CD4-positive, alpha-beta T cell (primary cell): ENCODE data around the gene MED12L. TPM values are rescaled to one million over a fixed set of nuclear protein-coding genes. Genes with fewer than 3 reads are reported as not detected.

Source experiments
- ATAC-seq: fragments of 200-7000 bp; cut with Tn5 transposase; one replicate; pipeline ENCODE4 v1.10.0; 2022; ENCODE audit warnings: mild to moderate bottlenecking; ENCODE audit not compliant: poor library complexity
- CTCF ChIA-PET: fragments of 350-600 bp; sonication (Branson Sonifier 250); formaldehyde crosslinking; loops from one replicate; lab custom pipeline; 2021; ENCODE audit warnings: antibody characterized with exemption, inconsistent platforms; lab: Charles Lee
- POLR2A ChIA-PET: fragments of 350-600 bp; sonication (Branson Sonifier 250); formaldehyde crosslinking; loops from one replicate; lab custom pipeline; 2021; ENCODE audit warnings: antibody characterized with exemption, inconsistent platforms; lab: Charles Lee
- DNase-seq, 14 experiments: peaks; one replicate each; pipeline ENCODE4 v3.0.0-alpha.2; 2013 to 2020; ENCODE audit warnings: mixed read lengths in 2 of 14
- H3K27ac ChIP-seq, 2 donors: one replicate each; pipeline versions ENCODE4 v1.5.1 to v1.7.0; 2013; ENCODE audit warnings: low read length in 2 of 2, low read depth in 1 of 2, mild to moderate bottlenecking in 1 of 2
- H3K27me3 ChIP-seq, 2 experiments: 1 replicate in 1 of 2; 2 replicates in 1 of 2; pipeline versions ENCODE4 v1.6.1 to v1.7.0; 2013; ENCODE audit warnings: low read length in 2 of 2, control low read depth in 1 of 2, mild to moderate bottlenecking in 1 of 2, moderate library complexity in 1 of 2; ENCODE audit not compliant: insufficient read depth in 2 of 2, control insufficient read depth in 1 of 2
- H3K36me3 ChIP-seq: one replicate; pipeline ENCODE4 v1.6.1; 2013; ENCODE audit warnings: low read length, control low read depth; ENCODE audit not compliant: insufficient read depth
- H3K4me1 ChIP-seq: one replicate; pipeline ENCODE4 v1.6.1; 2013; ENCODE audit warnings: low read length, control low read depth; ENCODE audit not compliant: insufficient read depth
- H3K4me3 ChIP-seq: one replicate; pipeline ENCODE4 v1.5.1; 2013; ENCODE audit warnings: mild to moderate bottlenecking, low read length, moderate library complexity
- H3K9me3 ChIP-seq, 2 experiments: 1 replicate in 1 of 2; 2 replicates in 1 of 2; pipeline versions ENCODE4 v1.6.1 to v1.7.0; 2013; ENCODE audit warnings: low read length in 2 of 2, mild to moderate bottlenecking in 2 of 2, control low read depth in 1 of 2, moderate library complexity in 1 of 2; ENCODE audit not compliant: control insufficient read depth in 1 of 2, insufficient read depth in 1 of 2
- H3K27ac Mint-ChIP-seq: one replicate; pipeline ENCODE4 v1.8.0; 2020; ENCODE audit warnings: mixed read lengths
- H3K27me3 Mint-ChIP-seq: one replicate; pipeline ENCODE4 v1.8.0; 2021; ENCODE audit warnings: mixed read lengths
- H3K36me3 Mint-ChIP-seq: one replicate; pipeline ENCODE4 v1.8.0; 2021; ENCODE audit warnings: low read depth, mixed read lengths
- H3K4me1 Mint-ChIP-seq: one replicate; pipeline ENCODE4 v1.8.0; 2021; ENCODE audit warnings: low read depth, mixed read lengths
- H3K4me3 Mint-ChIP-seq: one replicate; pipeline ENCODE4 v1.8.0; 2020; ENCODE audit warnings: mild to moderate bottlenecking, mixed read lengths
- H3K9me3 Mint-ChIP-seq: one replicate; pipeline ENCODE4 v1.8.0; 2020; ENCODE audit warnings: mixed read lengths
- CTCF ChIP-seq: fragments of 200-600 bp; IDR thresholded peaks from one replicate; pipeline ENCODE4 v1.8.0; 2022; ENCODE audit warnings: antibody characterized with exemption, mild to moderate bottlenecking
- intact Hi-C, 2 experiments: fragments of 100-400 bp; cut with DNase I in 1 of 2; cut with micrococcal nuclease in 1 of 2; formaldehyde crosslinking; loops; one replicate each; pipeline versions ENCODE4 v1.15.1 to v1.9.0; 2023 to 2025; cut with DNase I, micrococcal nuclease
- total RNA-seq, 174 experiments: library from RNA in 2 of 174; stranded (reverse) in 2 of 174; gene quantifications; one replicate each; pipeline ENCODE4 v1.2.3 and lab custom pipeline; 2021 to 2026

Gene MED12L
- total RNA-seq, 2 experiments from 2014 or later = 0.39 to 0.49 TPM

DNA sequence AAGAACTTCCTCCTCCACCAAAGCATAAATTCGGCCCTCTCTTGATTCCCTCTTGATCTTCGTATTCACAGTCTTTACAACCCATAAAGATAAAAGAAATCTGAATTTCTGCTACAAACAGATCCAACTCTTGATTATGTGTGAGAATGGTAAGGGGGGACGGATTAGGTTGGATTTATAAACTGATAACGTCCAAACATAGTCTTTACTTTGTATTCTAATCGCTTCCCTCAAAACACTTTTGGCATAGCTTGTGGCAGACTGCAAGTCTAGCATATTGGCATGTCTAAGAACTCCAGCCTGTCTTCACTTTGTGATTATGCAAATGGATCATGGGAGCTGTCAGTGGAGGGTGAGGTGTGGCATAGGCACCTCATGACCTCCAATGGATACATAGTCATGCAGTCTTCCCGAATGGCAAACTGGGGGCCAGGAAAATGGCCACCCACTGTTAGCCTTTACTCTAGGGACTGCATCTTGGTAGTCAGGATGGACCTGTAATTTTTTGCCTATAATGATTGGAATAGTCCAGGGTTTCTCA is 141.9 kb downstream of the MED12L start:
- DNase-seq (no peak), ATAC-seq (no peak)
- CTCF ChIA-PET = interaction anchor here (0.6 to 3.0 kb wide), 7 partner anchors 8 to 59 kb away, joined by 3 to 25 read pairs (median 4); partner anchors contain the start of gene P2RY14
- Histone ChIP-seq H3K36me3 (no peaks in the 10 kb centered on the region), H3K4me1 (peaks cover 31% of the 10 kb centered on the region), H3K27ac (no peak overlapping the region), H3K27me3 (no peaks in the 10 kb centered on the region), H3K9me3 (no peaks in the 10 kb centered on the region), H3K4me3 (no peak overlapping the region)
- Mint-ChIP-seq H3K4me1 (peaks cover 40% of the 10 kb centered on the region), H3K9me3 (no peaks in the 10 kb centered on the region), H3K27ac (no peak overlapping the region), H3K27me3 (no peaks in the 10 kb centered on the region), H3K4me3 (no peak overlapping the region), H3K36me3 (no peaks in the 10 kb centered on the region)
- POLR2A ChIA-PET = interaction anchor here (1.1 to 1.7 kb wide), 2 partner anchors 20 to 59 kb away, joined by 3 to 5 read pairs; no protein-coding TSS in a partner anchor
- intact Hi-C loops = loop anchor here (1.0 to 10.0 kb wide), 6 partner anchors 56 to 690 kb away; partner anchors contain the start of gene P2RY13 (in 1 of the 2)
- no peak for TF ChIP-seq CTCF

DNA sequence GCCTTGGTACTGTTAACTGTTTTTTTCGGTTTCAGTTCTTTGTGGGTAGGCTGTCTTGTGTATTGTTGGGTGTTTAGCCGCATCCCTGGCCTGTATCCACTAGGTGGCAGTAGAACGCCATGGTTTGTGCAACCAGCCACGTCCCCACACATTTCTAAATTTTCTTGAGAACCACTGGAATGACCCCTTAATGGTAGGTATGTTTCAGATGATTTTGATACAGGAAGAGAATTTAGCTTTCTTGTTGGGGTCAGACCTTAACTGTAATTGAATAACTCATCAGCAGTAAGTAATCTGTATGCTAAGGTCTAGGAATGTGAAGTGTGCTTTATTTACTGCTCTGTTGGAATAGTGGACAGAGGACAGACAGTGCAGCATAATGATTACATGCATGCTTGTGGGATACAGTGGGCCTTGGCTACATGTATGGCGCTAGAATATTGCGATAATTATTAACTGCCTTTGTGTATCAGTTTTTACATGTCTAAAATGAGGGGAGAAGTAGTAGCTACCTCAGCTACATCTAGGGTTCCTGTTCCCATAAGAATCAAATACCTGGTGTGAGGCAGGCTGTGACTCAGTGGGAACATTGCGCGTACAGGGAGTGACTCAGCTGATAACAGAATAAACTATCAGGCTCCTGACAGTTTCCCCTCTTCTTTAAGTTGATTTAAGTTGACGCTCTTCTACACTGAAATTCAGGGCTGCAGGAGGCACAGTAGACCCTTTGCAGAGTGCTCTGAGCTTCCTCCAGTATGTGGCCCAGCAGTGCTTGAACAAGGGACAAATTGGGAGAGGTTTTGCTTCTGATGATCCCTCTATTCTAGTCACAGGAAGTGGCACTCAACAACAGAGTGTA is 142.6 kb downstream of the MED12L start:
- Histone ChIP-seq H3K4me3 (no peak overlapping the region), H3K9me3 (no peaks in the 10 kb centered on the region), H3K4me1 (peaks cover 31% of the 10 kb centered on the region), H3K27ac (no peak overlapping the region), H3K27me3 (no peaks in the 10 kb centered on the region), H3K36me3 (no peaks in the 10 kb centered on the region)
- Mint-ChIP-seq H3K27me3 (no peaks in the 10 kb centered on the region), H3K4me1 (peaks cover 40% of the 10 kb centered on the region), H3K27ac (no peak overlapping the region), H3K9me3 (no peaks in the 10 kb centered on the region), H3K36me3 (no peaks in the 10 kb centered on the region), H3K4me3 (no peak overlapping the region)
- ChIA-PET CTCF (interaction anchor here (0.6 to 3.0 kb wide), 13 partner anchors 9 to 71 kb away, joined by 3 to 25 read pairs (median 4); partner anchors contain the start of gene P2RY14), POLR2A (interaction anchor here (1.0 to 1.7 kb wide), 4 partner anchors 21 to 60 kb away, joined by 3 to 5 read pairs (median 4); no protein-coding TSS in a partner anchor)
- intact Hi-C loops = loop anchor here (1.0 to 10.0 kb wide), 8 partner anchors 55 to 689 kb away; partner anchors contain the start of gene P2RY13 (in 1 of the 2)
- peak; percentile 88 for TF ChIP-seq CTCF
- ATAC-seq (peak; percentile 91), DNase-seq (peak; percentile 61 to 89 (median 72))

- H3K4me1 Mint-ChIP-seq = peaks cover 40% of the 10 kb centered on the region
- no peaks in the 10 kb centered on the region for H3K9me3 Mint-ChIP-seq
- intact Hi-C loops = loop anchor here (1.0 to 10.0 kb wide), 6 partner anchors 55 to 689 kb away; partner anchors contain the start of gene P2RY13 (in 1 of the 2)
- POLR2A ChIA-PET = interaction anchor here (0.6 to 1.7 kb wide), 4 partner anchors 18 to 61 kb away, joined by 3 to 5 read pairs (median 4); no protein-coding TSS in a partner anchor
- ATAC-seq (no peak), DNase-seq (no peak)
- Histone ChIP-seq H3K4me1 (peaks cover 31% of the 10 kb centered on the region), H3K36me3 (no peaks in the 10 kb centered on the region), H3K27me3 (no peaks in the 10 kb centered on the region), H3K9me3 (no peaks in the 10 kb centered on the region), H3K4me3 (no peak overlapping the region), H3K27ac (no peak overlapping the region)
- no peak overlapping the region for H3K4me3 Mint-ChIP-seq
- H3K27ac Mint-ChIP-seq = no peak overlapping the region
- TF ChIP-seq CTCF = no peak
- H3K36me3 Mint-ChIP-seq = no peaks in the 10 kb centered on the region
- CTCF ChIA-PET = interaction anchor here (0.8 to 3.0 kb wide), 7 partner anchors 11 to 72 kb away, joined by 3 to 25 read pairs (median 4); no protein-coding TSS in a partner anchor
- H3K27me3 Mint-ChIP-seq = no peaks in the 10 kb centered on the region
Observed at GRCh38 chr3:151228666-151229040, 143.2 kb downstream of the MED12L start.
